Vagina (tissue), 2 donors: ENCODE measurements around the gene IZUMO1.

ENCODE experiments used
- CTCF ChIP-seq, 3 experiments: fragments of 450-650 bp in 2 of 3; fragments of 200-600 bp in 1 of 3; sonication (generic) in 1 of 3; IDR thresholded peaks; one replicate each; pipeline ENCODE4 v1.5.1; 2017 to 2019; ENCODE audit warnings: antibody characterized with exemption in 3 of 3, mild to moderate bottlenecking in 2 of 3, moderate library complexity in 2 of 3
- POLR2A ChIP-seq, 2 donors: fragments of 450-650 bp; IDR thresholded peaks; one replicate each; pipeline ENCODE4 v1.6.1; 2017; ENCODE audit warnings: antibody characterized with exemption in 2 of 2, mild to moderate bottlenecking in 2 of 2, moderate library complexity in 2 of 2

- TF ChIP-seq CTCF (IDR thresholded peaks at IDR 0.05) (no peak), POLR2A (IDR thresholded peaks at IDR 0.05) (no peak)
These were observed 20.2 kb downstream of the IZUMO1 start for GRCh38 chr19:48726556-48726955.
